GM21529 (cell line): ENCODE measurements around the gene ERBB2.
"Not testable (repeated sequence)": the region's sequence is repeated elsewhere in the genome, so short reads cannot be mapped to it uniquely, and the experiment has no call there.

ENCODE experiments used
- ATAC-seq: cut with Tn5 transposase; IDR thresholded peaks from one replicate; pipeline ENCODE4 v1.9.1; 2021; ENCODE audit not compliant: unreplicated experiment

The ERBB2 gene

GRCh38 chr17:39702901-39703893 is 3.3 kb downstream of the ERBB2 start:
- no peak for ATAC-seq

DNA sequence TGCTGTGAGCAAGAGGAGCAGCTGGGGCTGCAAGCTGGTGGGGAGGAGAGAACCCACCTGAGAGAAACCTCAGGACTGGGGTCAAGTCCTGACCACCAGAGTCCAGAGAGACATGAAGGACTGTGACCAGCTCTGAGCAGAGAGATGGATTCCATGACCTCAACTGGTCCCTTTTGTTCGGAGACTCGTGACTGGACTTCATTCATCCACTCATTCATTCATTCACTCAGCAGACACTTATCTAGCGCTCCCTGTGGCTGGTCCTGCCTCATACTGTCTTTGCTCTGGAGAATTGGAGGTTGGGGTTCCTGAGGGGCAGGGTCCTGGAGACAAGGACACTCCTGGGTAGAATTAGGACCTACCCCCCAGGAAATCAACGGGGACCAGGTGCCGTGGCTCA is 4.0 kb downstream of the ERBB2 start:
- ATAC-seq = no peak

GRCh38 chr17:39704821-39705551 is 5.1 kb downstream of the ERBB2 start:
- no peak for ATAC-seq

- ATAC-seq = no peak
These were observed 6.0 kb downstream of the ERBB2 start for GRCh38 chr17:39705786-39706348.

GRCh38 chr17:39706383-39706782 is 6.5 kb downstream of the ERBB2 start:
- no peak for ATAC-seq

DNA sequence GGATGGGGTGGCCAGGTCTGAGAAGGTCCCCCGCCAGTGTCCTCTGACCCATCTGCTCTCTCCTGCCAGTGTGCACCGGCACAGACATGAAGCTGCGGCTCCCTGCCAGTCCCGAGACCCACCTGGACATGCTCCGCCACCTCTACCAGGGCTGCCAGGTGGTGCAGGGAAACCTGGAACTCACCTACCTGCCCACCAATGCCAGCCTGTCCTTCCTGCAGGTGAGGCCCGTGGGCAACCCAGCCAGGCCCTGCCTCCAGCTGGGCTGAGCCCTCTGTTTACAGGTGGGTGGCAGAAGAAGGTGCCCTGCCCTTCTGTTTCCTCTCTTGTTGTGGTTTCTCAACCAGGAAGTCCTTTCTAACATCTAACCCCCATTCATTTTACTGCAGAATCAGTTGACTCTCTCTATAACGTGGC is 7.1 kb downstream of the ERBB2 start:
- ATAC-seq = no peak

GRCh38 chr17:39709319-39709997 is 9.6 kb downstream of the ERBB2 start:
- no peak for ATAC-seq

- ATAC-seq = no peak
These were observed 10.4 kb downstream of the ERBB2 start for GRCh38 chr17:39709998-39710964.

- not testable (repeated sequence) for ATAC-seq
These were observed 11.2 kb downstream of the ERBB2 start for GRCh38 chr17:39711071-39711470.

DNA sequence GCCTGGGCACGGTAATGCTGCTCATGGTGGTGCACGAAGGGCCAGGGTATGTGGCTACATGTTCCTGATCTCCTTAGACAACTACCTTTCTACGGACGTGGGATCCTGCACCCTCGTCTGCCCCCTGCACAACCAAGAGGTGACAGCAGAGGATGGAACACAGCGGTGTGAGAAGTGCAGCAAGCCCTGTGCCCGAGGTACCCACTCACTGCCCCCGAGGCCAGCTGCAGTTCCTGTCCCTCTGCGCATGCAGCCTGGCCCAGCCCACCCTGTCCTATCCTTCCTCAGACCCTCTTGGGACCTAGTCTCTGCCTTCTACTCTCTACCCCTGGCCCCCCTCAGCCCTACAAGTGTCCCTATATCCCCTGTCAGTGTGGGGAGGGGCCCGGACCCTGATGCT is 12.0 kb downstream of the ERBB2 start:
- ATAC-seq = no peak

GRCh38 chr17:39714234-39714633 is 14.4 kb downstream of the ERBB2 start:
- no peak for ATAC-seq

- ATAC-seq = no peak
These were observed 15.7 kb downstream of the ERBB2 start for GRCh38 chr17:39715375-39716072.

DNA sequence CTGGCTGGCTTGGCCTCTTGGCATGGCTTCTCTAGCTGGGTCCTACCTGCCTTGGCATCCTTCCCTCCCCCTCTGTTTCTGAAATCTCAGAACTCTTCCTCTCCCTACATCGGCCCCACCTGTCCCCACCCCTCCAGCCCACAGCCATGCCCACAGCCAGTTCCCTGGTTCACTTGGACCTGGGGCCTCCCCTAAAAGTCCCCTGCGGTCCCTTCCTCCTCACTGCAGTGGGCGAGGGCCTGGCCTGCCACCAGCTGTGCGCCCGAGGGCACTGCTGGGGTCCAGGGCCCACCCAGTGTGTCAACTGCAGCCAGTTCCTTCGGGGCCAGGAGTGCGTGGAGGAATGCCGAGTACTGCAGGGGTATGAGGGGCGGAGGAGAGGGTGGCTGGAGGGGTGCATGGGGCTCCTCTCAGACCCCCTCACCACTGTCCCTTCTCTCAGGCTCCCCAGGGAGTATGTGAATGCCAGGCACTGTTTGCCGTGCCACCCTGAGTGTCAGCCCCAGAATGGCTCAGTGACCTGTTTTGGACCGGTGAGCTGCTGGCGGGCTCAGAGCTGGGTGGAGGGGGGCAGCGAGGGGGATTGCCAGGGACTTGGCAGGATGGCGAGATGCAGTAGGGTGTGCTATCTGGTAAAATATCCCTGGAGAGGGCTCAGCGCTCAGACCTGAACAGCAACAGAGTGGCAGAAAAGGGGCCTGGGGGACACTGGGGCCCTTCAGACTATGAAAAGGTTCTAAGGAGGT is 16.4 kb downstream of the ERBB2 start:
- ATAC-seq = no peak

- ATAC-seq = no peak
These were observed 17.1 kb downstream of the ERBB2 start for GRCh38 chr17:39716879-39717536.

DNA sequence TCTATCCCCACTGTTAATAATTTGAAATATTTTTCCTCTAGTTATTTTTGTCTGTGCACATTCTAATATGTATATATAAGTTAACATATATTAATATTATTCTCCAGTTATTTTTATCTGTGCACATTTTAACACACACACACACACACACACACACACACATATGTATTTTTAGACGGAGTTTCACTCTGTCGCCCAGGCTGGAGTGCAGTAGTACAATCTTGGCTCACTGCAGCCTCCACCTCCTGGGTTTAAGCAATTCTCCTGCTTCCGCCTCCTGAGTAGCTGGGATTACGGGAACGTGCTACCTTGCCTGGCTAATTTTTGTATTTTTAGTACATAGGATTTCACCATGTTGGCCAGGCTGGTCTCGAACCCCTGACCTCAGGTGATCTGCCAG is 17.8 kb downstream of the ERBB2 start:
- ATAC-seq = no peak

DNA sequence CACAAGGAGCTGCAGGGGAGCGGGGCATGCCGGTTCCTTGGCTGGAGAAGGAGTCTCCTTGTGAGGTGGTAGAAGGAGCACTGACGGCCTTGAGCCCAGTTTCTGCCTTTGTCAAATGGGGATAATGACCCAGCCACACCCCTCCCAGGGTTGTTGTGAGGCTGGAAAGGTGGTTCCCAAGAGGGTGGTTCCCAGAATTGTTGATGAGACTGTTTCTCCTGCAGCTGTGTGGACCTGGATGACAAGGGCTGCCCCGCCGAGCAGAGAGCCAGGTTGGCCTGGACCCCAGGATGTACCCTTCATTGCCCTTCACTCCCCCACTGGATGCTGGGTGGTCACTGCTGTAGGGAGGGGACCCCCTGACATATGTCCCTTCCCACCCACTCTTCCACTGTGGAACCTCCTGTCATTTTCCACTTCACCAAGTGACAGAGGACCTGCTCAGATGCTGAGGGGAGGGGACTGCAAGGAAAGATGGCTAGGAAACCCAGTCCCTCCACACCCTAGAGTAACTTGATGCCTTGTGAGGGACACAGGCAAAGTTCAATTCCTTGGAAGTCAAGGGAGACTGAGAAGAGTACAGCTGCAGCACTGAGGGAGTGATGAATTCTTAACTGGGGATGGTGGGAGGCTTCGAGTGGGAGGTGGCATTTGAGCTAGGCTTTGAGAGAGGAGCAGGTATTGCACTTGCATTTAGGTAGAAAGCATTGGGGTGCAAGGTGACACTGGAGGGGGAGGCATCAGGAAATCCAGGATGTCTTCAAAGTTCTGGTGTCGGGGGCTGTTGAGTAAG is 19.9 kb downstream of the ERBB2 start:
- no peak for ATAC-seq

- no peak for ATAC-seq
These were observed 22.2 kb downstream of the ERBB2 start for GRCh38 chr17:39722104-39722503.
